RWPE2 (cell line): ENCODE measurements around the gene KRT12.

ENCODE experiments used
- ATAC-seq: fragments of 200-7000 bp; cut with Tn5 transposase; 3 replicates; pipeline ENCODE4 v1.9.1; 2021; ENCODE audit warnings: low read depth
- DNase-seq: peaks from one replicate; pipeline ENCODE4 v3.0.0-alpha.2; 2020; ENCODE audit warnings: low spot score
- H3K27ac ChIP-seq: fragments of 450-650 bp; 2 replicates; pipeline ENCODE4 v1.5.1; 2017; ENCODE audit warnings: mild to moderate bottlenecking; ENCODE audit not compliant: poor library complexity, severe bottlenecking
- H3K27me3 ChIP-seq: fragments of 250-450 bp; sonication (Bioruptor Pico); 2 replicates; pipeline ENCODE4 v1.5.1; 2021; ENCODE audit warnings: mild to moderate bottlenecking, moderate library complexity; ENCODE audit not compliant: insufficient read depth, poor library complexity, severe bottlenecking
- H3K36me3 ChIP-seq: fragments of 250-450 bp; sonication (Bioruptor Pico); 2 replicates; pipeline ENCODE4 v1.5.1; 2020; ENCODE audit warnings: low read depth, mild to moderate bottlenecking, moderate library complexity
- H3K4me1 ChIP-seq: fragments of 250-450 bp; sonication (Bioruptor Pico); 2 replicates; pipeline ENCODE4 v1.5.1; 2021; ENCODE audit warnings: mild to moderate bottlenecking, moderate library complexity; ENCODE audit not compliant: insufficient read depth, poor library complexity, severe bottlenecking
- H3K4me3 ChIP-seq: fragments of 250-450 bp; sonication (Bioruptor Pico); 2 replicates; pipeline ENCODE4 v1.5.1; 2021; ENCODE audit warnings: mild to moderate bottlenecking, moderate library complexity; ENCODE audit not compliant: severe bottlenecking
- H3K9me3 ChIP-seq: fragments of 250-450 bp; sonication (Bioruptor Pico); 2 replicates; pipeline ENCODE4 v1.5.1; 2021; ENCODE audit warnings: mild to moderate bottlenecking, moderate library complexity; ENCODE audit not compliant: severe bottlenecking
- CTCF ChIP-seq: fragments of 450-650 bp; IDR thresholded peaks from one replicate; pipeline ENCODE4 v1.5.1; 2017; ENCODE audit warnings: mild to moderate bottlenecking, moderate library complexity; ENCODE audit not compliant: poor library complexity, severe bottlenecking

Gene KRT12

DNA sequence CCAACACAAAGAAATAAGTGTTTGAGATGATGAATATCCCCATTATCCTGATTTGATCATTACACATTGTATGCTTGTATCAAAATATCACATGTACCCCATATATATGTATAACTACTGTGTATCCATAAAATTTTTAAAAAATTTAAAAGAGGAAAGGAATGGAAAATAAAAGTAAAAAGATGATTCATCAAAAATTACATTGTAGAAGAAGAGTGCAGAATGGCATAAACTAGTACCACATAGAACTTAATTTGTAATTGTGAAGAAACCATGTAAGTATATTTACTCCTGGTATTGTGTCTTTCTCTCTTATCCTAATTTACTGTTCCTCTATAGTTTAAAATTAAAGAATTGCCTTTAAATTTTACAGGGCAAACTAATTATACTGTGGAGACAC lies 33.1 kb downstream of the KRT12 start:
- no peaks in the 10 kb centered on the region for H3K4me1 ChIP-seq
- H3K27me3 ChIP-seq = no peaks in the 10 kb centered on the region
- H3K27ac ChIP-seq = no peak overlapping the region
- no peak for TF ChIP-seq CTCF
- H3K36me3 ChIP-seq = peaks cover 19% of the 10 kb centered on the region
- no peak for DNase-seq
- no peak for ATAC-seq
- H3K9me3 ChIP-seq = no peaks in the 10 kb centered on the region
- no peak overlapping the region for H3K4me3 ChIP-seq

DNA sequence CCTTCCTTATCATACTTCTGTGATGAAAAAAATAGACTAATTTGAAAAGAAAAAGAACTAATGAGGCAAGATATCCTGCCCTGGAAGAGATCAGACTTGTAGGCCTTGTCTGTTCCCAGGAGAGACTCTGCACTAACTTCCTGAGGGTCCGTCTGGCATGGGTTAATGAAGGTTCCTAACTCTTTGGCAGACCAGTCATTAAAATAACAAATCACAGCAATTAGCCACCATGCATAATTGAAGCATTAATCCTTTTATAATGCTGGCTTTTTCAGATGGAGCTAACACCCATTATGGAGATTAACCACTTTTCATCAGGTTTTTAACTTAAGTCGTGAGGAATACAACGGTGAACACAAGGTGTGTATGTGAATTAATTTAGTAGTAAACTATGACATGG lies 34.2 kb downstream of the KRT12 start:
- TF ChIP-seq CTCF = no peak
- no peak overlapping the region for H3K4me3 ChIP-seq
- no peaks in the 10 kb centered on the region for H3K9me3 ChIP-seq
- H3K27me3 ChIP-seq = no peaks in the 10 kb centered on the region
- ATAC-seq = no peak
- no peak for DNase-seq
- H3K4me1 ChIP-seq = no peaks in the 10 kb centered on the region
- no peak overlapping the region for H3K27ac ChIP-seq
- H3K36me3 ChIP-seq = peaks cover 21% of the 10 kb centered on the region

- ATAC-seq = no peak
- H3K36me3 ChIP-seq = peaks cover 21% of the 10 kb centered on the region
- no peak for TF ChIP-seq CTCF
- H3K27ac ChIP-seq = no peak overlapping the region
- no peak overlapping the region for H3K4me3 ChIP-seq
- no peaks in the 10 kb centered on the region for H3K27me3 ChIP-seq
- H3K9me3 ChIP-seq = no peaks in the 10 kb centered on the region
- H3K4me1 ChIP-seq = no peaks in the 10 kb centered on the region
- no peak for DNase-seq
Measured at GRCh38 chr17:40830085-40830776, 36.8 kb downstream of the KRT12 start.

GRCh38 chr17:40828454-40829044 lies 38.5 kb downstream of the KRT12 start:
- Histone ChIP-seq H3K4me1 (no peaks in the 10 kb centered on the region), H3K36me3 (peaks cover 8% of the 10 kb centered on the region; the same call in 1 of the 2 replicates), H3K27ac (peak overlapping the region; percentile 44), H3K27me3 (no peaks in the 10 kb centered on the region), H3K4me3 (no peak overlapping the region), H3K9me3 (no peaks in the 10 kb centered on the region)
- no peak for ATAC-seq
- no peak for DNase-seq
- TF ChIP-seq CTCF = no peak
